Panc1 (cell line): Measurements from ENCODE around the gene USP53. TPM values are rescaled to one million over a fixed set of nuclear protein-coding genes. Genes with fewer than 3 reads are reported as not detected.

ENCODE experiments used
- ATAC-seq: fragments of 200-7000 bp; cut with Tn5 transposase; 2 replicates; pipeline ENCODE4 v1.9.1; 2020; ENCODE audit warnings: mild to moderate bottlenecking, moderate library complexity
- BruUV-seq: library from RNA; stranded (reverse); fragments of 400-500 nt; replicated peaks from 2 replicates; lab custom pipeline; 2021; lab: Mats Ljungman, UMichigan
- CTCF ChIA-PET: fragments of 300-600 bp; sonication (Branson Sonifier 250); formaldehyde crosslinking; loops from one replicate; lab custom pipeline; 2022; ENCODE audit warnings: antibody characterized with exemption; lab: Charles Lee
- POLR2A ChIA-PET: fragments of 300-600 bp; sonication (Branson Sonifier 250); formaldehyde crosslinking; loops from one replicate; lab custom pipeline; 2022; ENCODE audit warnings: antibody characterized with exemption; lab: Charles Lee
- DNase-seq: peaks from one replicate; pipeline ENCODE4 v3.0.0-alpha.2; 2010; ENCODE audit warnings: low read depth, low spot score
- H3K27ac ChIP-seq: 2 replicates; pipeline ENCODE4 v1.5.1; 2011; ENCODE audit warnings: mild to moderate bottlenecking, low read length, inconsistent platforms
- H3K27me3 ChIP-seq: fragments of 200-500 bp; sonication (Bioruptor generic); 2 replicates; pipeline ENCODE4 v1.6.0; 2014; ENCODE audit warnings: low read length, inconsistent platforms; ENCODE audit not compliant: control insufficient read depth, insufficient read depth
- H3K36me3 ChIP-seq: fragments of 200-500 bp; sonication (Bioruptor generic); 2 replicates; pipeline ENCODE4 v1.5.1; 2014; ENCODE audit warnings: inconsistent platforms, mild to moderate bottlenecking, low read length, moderate library complexity; ENCODE audit not compliant: control insufficient read depth, insufficient read depth
- H3K4me1 ChIP-seq: 2 replicates; pipeline ENCODE4 v1.5.1; 2011; ENCODE audit warnings: inconsistent platforms, mild to moderate bottlenecking, low read length, moderate library complexity; ENCODE audit not compliant: control insufficient read depth, insufficient read depth
- H3K4me3 ChIP-seq, 2 experiments: 2 replicates each; pipeline ENCODE4 v1.5.1; 2011 to 2012; ENCODE audit warnings: low read depth in 2 of 2, low read length in 2 of 2, mild to moderate bottlenecking in 2 of 2, inconsistent platforms in 1 of 2, moderate library complexity in 1 of 2
- H3K9me3 ChIP-seq: fragments of 200-500 bp; sonication (Bioruptor generic); 2 replicates; pipeline ENCODE4 v1.5.1; 2014; ENCODE audit warnings: low read depth, mild to moderate bottlenecking, inconsistent platforms, low read length, moderate library complexity; ENCODE audit not compliant: control insufficient read depth, insufficient read depth
- POLR2AphosphoS5 ChIP-seq: IDR thresholded peaks from 2 replicates; pipeline ENCODE4 v1.6.1; 2012; ENCODE audit warnings: mild to moderate bottlenecking, low read depth, low read length, moderate library complexity
- REST ChIP-seq, 2 experiments: IDR thresholded peaks; 2 replicates each; pipeline ENCODE4 v1.6.1; 2011 to 2012; ENCODE audit warnings: low read depth in 2 of 2, control low read depth in 1 of 2, low read length in 1 of 2, mild to moderate bottlenecking in 1 of 2, moderate library complexity in 1 of 2; ENCODE audit not compliant: insufficient read depth in 1 of 2
- SIN3A ChIP-seq: IDR thresholded peaks from 2 replicates; pipeline ENCODE4 v1.6.1; 2012; ENCODE audit warnings: low read depth, mild to moderate bottlenecking, low read length, moderate library complexity, borderline replicate concordance; ENCODE audit not compliant: insufficient read depth
- TCF7L2 ChIP-seq: IDR thresholded peaks from 2 replicates; pipeline ENCODE4 v1.6.1; 2011; ENCODE audit warnings: mild to moderate bottlenecking, low read depth, low read length, inconsistent platforms
- in situ Hi-C: cut with HindIII; loops from 2 replicates; pipeline ENCODE4 v1.10.0; 2016; ENCODE audit warnings: low sequenced_read_pairs, low pct_unique_long_range_greater_than_20kb
- intact Hi-C: fragments of 100-400 bp; cut with micrococcal nuclease; formaldehyde crosslinking; loops from one replicate; pipeline ENCODE4 v1.10.0; 2022; ENCODE audit not compliant: unreplicated experiment
- total RNA-seq: library from RNA; stranded (reverse); gene quantifications from one replicate; pipeline ENCODE4 v1.2.1, GENCODE V29; 2021; ENCODE audit not compliant: unreplicated experiment
- TF ChIP-seq, protein P1 (sequence below): fragments of 450-650 bp; IDR thresholded peaks from 2 replicates; pipeline ENCODE4 v1.5.1; 2017; ENCODE audit warnings: mild to moderate bottlenecking

USP53 gene
- total RNA-seq, 1 experiment from 2014 or later: 5.3 TPM

DNA sequence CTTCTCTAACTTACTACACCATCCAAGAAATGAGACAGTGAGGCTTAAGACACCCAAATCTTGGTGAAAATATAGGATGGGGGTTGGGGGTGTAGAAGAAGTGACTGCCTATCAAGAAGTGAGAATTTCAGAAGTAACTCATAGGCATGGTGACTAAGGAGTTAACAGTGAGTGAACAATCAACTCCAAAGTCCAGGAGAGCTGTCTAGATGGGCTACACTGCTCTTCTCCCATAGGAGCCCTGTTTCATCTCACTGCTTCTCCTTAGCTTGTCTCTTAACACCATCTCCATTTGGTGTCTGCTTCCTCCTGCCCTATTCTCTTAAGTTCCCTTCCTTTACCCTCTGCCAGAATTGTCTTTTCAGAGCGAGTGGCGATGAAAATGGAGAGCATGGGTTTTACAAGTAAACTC is 86.8 kb downstream of the USP53 start:
- in situ Hi-C loops (no loop called here), intact Hi-C loops (no loop called here)
- BruUV-seq: no TSS peak
- DNase-seq: no peak
- Histone ChIP-seq H3K4me1 (peaks cover 10% of the 10 kb centered on the region), H3K27me3 (no peaks in the 10 kb centered on the region), H3K27ac (peak overlapping the region; percentile 94), H3K36me3 (peaks cover 2% of the 10 kb centered on the region; the same call in 1 of the 2 replicates), H3K4me3 (peak overlapping the region; percentile 94 to 97), H3K9me3 (no peaks in the 10 kb centered on the region)
- CTCF ChIA-PET: no interaction called here
- POLR2A ChIA-PET: interaction anchor here (0.5 kb wide), 1 partner anchor 641 kb away, joined by 7 read pairs; no protein-coding TSS in a partner anchor
- no peak for TF ChIP-seq POLR2AphosphoS5
- TF ChIP-seq, protein P1, sequence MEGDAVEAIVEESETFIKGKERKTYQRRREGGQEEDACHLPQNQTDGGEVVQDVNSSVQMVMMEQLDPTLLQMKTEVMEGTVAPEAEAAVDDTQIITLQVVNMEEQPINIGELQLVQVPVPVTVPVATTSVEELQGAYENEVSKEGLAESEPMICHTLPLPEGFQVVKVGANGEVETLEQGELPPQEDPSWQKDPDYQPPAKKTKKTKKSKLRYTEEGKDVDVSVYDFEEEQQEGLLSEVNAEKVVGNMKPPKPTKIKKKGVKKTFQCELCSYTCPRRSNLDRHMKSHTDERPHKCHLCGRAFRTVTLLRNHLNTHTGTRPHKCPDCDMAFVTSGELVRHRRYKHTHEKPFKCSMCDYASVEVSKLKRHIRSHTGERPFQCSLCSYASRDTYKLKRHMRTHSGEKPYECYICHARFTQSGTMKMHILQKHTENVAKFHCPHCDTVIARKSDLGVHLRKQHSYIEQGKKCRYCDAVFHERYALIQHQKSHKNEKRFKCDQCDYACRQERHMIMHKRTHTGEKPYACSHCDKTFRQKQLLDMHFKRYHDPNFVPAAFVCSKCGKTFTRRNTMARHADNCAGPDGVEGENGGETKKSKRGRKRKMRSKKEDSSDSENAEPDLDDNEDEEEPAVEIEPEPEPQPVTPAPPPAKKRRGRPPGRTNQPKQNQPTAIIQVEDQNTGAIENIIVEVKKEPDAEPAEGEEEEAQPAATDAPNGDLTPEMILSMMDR: no peak
- TF ChIP-seq TCF7L2: no peak
- TF ChIP-seq SIN3A: no peak
- TF ChIP-seq REST (IDR thresholded peaks at IDR 0.05; ENCODE audit: insufficient read depth in 1 of 2, low read depth in 2 of 2, low read length in 1 of 2): no peak
- ATAC-seq: no peak

- Histone ChIP-seq H3K27ac (peak overlapping the region; percentile 94), H3K27me3 (no peaks in the 10 kb centered on the region), H3K36me3 (peaks cover 2% of the 10 kb centered on the region; the same call in 1 of the 2 replicates), H3K4me3 (peak overlapping the region; percentile 94 to 97), H3K9me3 (no peaks in the 10 kb centered on the region), H3K4me1 (peaks cover 10% of the 10 kb centered on the region)
- in situ Hi-C loops (no loop called here), intact Hi-C loops (no loop called here)
- ATAC-seq (no peak), DNase-seq (no peak)
- ChIA-PET POLR2A (interaction anchor here (0.5 kb wide), 1 partner anchor 642 kb away, joined by 7 read pairs; no protein-coding TSS in a partner anchor), CTCF (no interaction called here)
- TF ChIP-seq POLR2AphosphoS5: no peak
- no peak for TF ChIP-seq REST (IDR thresholded peaks at IDR 0.05; ENCODE audit: insufficient read depth in 1 of 2, low read depth in 2 of 2, low read length in 1 of 2)
- TF ChIP-seq, protein P1: no peak
- no peak for TF ChIP-seq TCF7L2
- TF ChIP-seq SIN3A: no peak
- no TSS peak for BruUV-seq
These were observed 87.2 kb downstream of the USP53 start for GRCh38 chr4:119299741-119300100.
